GM12878 (cell line): ENCODE results near the gene TOMM22. TPM values are rescaled to one million over a fixed set of nuclear protein-coding genes. Genes with fewer than 3 reads are reported as not detected.

ENCODE experiments used
- ATAC-seq: fragments of 200-7000 bp; cut with Tn5 transposase; 3 replicates; pipeline ENCODE4 v1.9.1; 2020; ENCODE audit warnings: mild to moderate bottlenecking, moderate library complexity
- BruUV-seq: library from RNA; stranded (reverse); fragments of 400-500 nt; replicated peaks from 2 replicates; lab custom pipeline; 2021; lab: Mats Ljungman, UMichigan
- CTCF ChIA-PET: fragments of 300-600 bp; sonication (Branson Sonifier 250); formaldehyde crosslinking; extraction: SDS; loops from one replicate; lab custom pipeline; 2021; ENCODE audit warnings: inconsistent platforms; lab: Yijun Ruan, JAX
- POLR2A ChIA-PET: fragments of 350-600 bp; formaldehyde crosslinking; extraction: SDS; loops from one replicate; lab custom pipeline; 2021; ENCODE audit warnings: inconsistent platforms; lab: Charles Lee
- RAD21 ChIA-PET: fragments of 300-600 bp; sonication (Branson Sonifier 250); formaldehyde crosslinking; loops from one replicate; lab custom pipeline; 2023; ENCODE audit warnings: antibody characterized with exemption; ENCODE audit not compliant: unreplicated experiment; lab: Charles Lee
- SMC1A ChIA-PET: fragments of 300-600 bp; sonication (Branson Sonifier 250); formaldehyde crosslinking; loops from one replicate; lab custom pipeline; 2023; ENCODE audit not compliant: unreplicated experiment, uncharacterized antibody; lab: Charles Lee
- DNase-seq: peaks from one replicate; pipeline ENCODE4 v3.0.0-alpha.2; 2011; ENCODE audit warnings: low read depth, low spot score
- FAIRE-seq: peaks from 3 replicates; lab custom pipeline; 2011; peaks lifted over from hg19 to GRCh38; lab: Jason Lieb, UNC
- H2AFZ ChIP-seq: 2 replicates; pipeline ENCODE4 v1.6.0; 2011; ENCODE audit warnings: low read depth, low read length, control low read depth; ENCODE audit not compliant: control insufficient read depth
- H3K27ac ChIP-seq: 2 replicates; pipeline ENCODE4 v1.5.1; 2011; ENCODE audit warnings: control low read depth; ENCODE audit not compliant: control insufficient read depth, insufficient read depth
- H3K27me3 ChIP-seq, 2 experiments: replicated peaks in 1 of 2; 2 replicates each; pipeline versions ENCODE4 v1.6.0 to v1.6.1; 2011; ENCODE audit warnings: low read length in 1 of 2; ENCODE audit not compliant: control insufficient read depth in 2 of 2, insufficient read depth in 2 of 2
- H3K36me3 ChIP-seq, 2 experiments: 2 replicates each; pipeline ENCODE4 v1.5.1; 2011; ENCODE audit warnings: low read length in 1 of 2; ENCODE audit not compliant: control insufficient read depth in 2 of 2, insufficient read depth in 2 of 2
- H3K4me1 ChIP-seq: 2 replicates; pipeline ENCODE4 v1.6.1; 2011; ENCODE audit warnings: mild to moderate bottlenecking, low read length, moderate library complexity, mixed read lengths; ENCODE audit not compliant: control insufficient read depth, insufficient read depth
- H3K4me2 ChIP-seq: 2 replicates; pipeline ENCODE4 v1.6.0; 2011; ENCODE audit warnings: control low read depth; ENCODE audit not compliant: control insufficient read depth, insufficient read depth
- H3K4me3 ChIP-seq: fragments of 200-600 bp; sonication (generic); 2 replicates; pipeline ENCODE4 v1.5.1; 2016
- H3K79me2 ChIP-seq: 2 replicates; pipeline ENCODE4 v1.6.0; 2011; ENCODE audit warnings: low read length; ENCODE audit not compliant: control insufficient read depth, insufficient read depth
- H3K9ac ChIP-seq: 2 replicates; pipeline ENCODE4 v1.8.0; 2011; ENCODE audit warnings: low read length, control low read depth, mixed read lengths; ENCODE audit not compliant: control insufficient read depth, insufficient read depth
- H3K9me3 ChIP-seq: replicated peaks from 3 replicates; pipeline ENCODE4 v1.5.1; 2011; ENCODE audit warnings: mild to moderate bottlenecking, low read length; ENCODE audit not compliant: control insufficient read depth, insufficient read depth
- H4K20me1 ChIP-seq: 2 replicates; pipeline ENCODE4 v1.6.0; 2011; ENCODE audit not compliant: control insufficient read depth, insufficient read depth
- CBX5 ChIP-seq: sonication (generic); IDR thresholded peaks from 2 replicates; pipeline ENCODE4 v1.6.1; 2016; ENCODE audit warnings: low read depth, moderate library complexity, mild to moderate bottlenecking, inconsistent platforms
- KLF5 ChIP-seq: fragments of 450-650 bp; IDR thresholded peaks from 2 replicates; pipeline ENCODE4 v1.6.1; 2014; ENCODE audit warnings: mild to moderate bottlenecking; ENCODE audit not compliant: partially characterized antibody
- POLR2A ChIP-seq: IDR thresholded peaks from 2 replicates; pipeline ENCODE4 v1.6.1; 2011; ENCODE audit warnings: low read depth, mild to moderate bottlenecking, low read length
- SMC3 ChIP-seq: IDR thresholded peaks from 2 replicates; pipeline ENCODE4 v1.6.1; 2011; ENCODE audit warnings: low read length, improper control_type of control experiment, borderline replicate concordance
- SPI1 ChIP-seq: IDR thresholded peaks from 2 replicates; pipeline ENCODE4 v1.6.1; 2011; ENCODE audit warnings: low read depth, mild to moderate bottlenecking, low read length, moderate library complexity, borderline replicate concordance; ENCODE audit not compliant: insufficient read depth
- ZNF217 ChIP-seq: fragments of 450-650 bp; IDR thresholded peaks from 2 replicates; pipeline ENCODE4 v1.6.1; 2017; ENCODE audit warnings: antibody characterized with exemption, mild to moderate bottlenecking
- ZNF274 ChIP-seq: IDR thresholded peaks from one replicate; pipeline ENCODE4 v1.8.0; 2011; ENCODE audit not compliant: insufficient read length, insufficient read depth
- WGBS: methylation state at CpG from one replicate; pipeline ENCODE4 v1.1.6; 2016; ENCODE audit warnings: low lambda C conversion rate; ENCODE audit not compliant: insufficient replicate concordance, insufficient coverage; ENCODE audit errors: missing lambda C conversion rate; 5-methylcytosine and 5-hydroxymethylcytosine counted together
- in situ Hi-C: fragments of 300-500 bp; cut with MboI; formaldehyde crosslinking; loops from 9 replicates; pipeline ENCODE4 v1.14.3; 2018; ENCODE audit warnings: mixed read lengths
- intact Hi-C: fragments of 100-400 bp; cut with micrococcal nuclease; formaldehyde crosslinking; loops from one replicate; pipeline ENCODE4 v1.14.2; 2022; ENCODE audit not compliant: unreplicated experiment
- polyA plus RNA-seq, 11 experiments: library from polyadenylated mRNA; depleted of rRNA in 4 of 11; unstranded in 6 of 11; stranded (reverse) in 5 of 11; fragments of >200 nt; fragmentation: Nextera tagmentation in 4 of 11; fragmentation: Illumina TruSeq in 1 of 11; extraction: Ambion mirVana in 4 of 11; extraction: Trizol in 1 of 11; gene quantifications; 1 replicate in 1 of 11; 2 replicates in 10 of 11; pipeline versions ENCODE4 v1.2.1 to v1.2.3, GENCODE V29; 2011 to 2016; ENCODE audit warnings: inconsistent platforms in 2 of 11, missing spikeins in 2 of 11, low read depth in 1 of 11
- total RNA-seq, 4 experiments: library from RNA; depleted of rRNA in 3 of 4; stranded (reverse); fragments of >200 nt in 3 of 4; fragmentation: Illumina TruSeq in 1 of 4; extraction: Trizol in 1 of 4; gene quantifications; 2 replicates each; pipeline versions ENCODE4 v1.2.1 to v1.2.3, GENCODE V29; 2013 to 2021
- TF ChIP-seq, protein P1 (sequence below): fragments of 150-350 bp; IDR thresholded peaks from 2 replicates; pipeline ENCODE4 v1.6.1; 2014; ENCODE audit warnings: mild to moderate bottlenecking, low read depth, low read length
- TF ChIP-seq, protein P2 (sequence below): IDR thresholded peaks from 2 replicates; pipeline ENCODE4 v1.6.1; 2011; ENCODE audit warnings: low read depth, low read length, improper control_type of control experiment, borderline replicate concordance

The TOMM22 gene
- total and polyA plus RNA-seq, 10 of the 15 experiments (the other 5 are each of a cell fraction or from before 2014, with no cell fraction given), result 37.6 to 197 (median 94.9) TPM

DNA sequence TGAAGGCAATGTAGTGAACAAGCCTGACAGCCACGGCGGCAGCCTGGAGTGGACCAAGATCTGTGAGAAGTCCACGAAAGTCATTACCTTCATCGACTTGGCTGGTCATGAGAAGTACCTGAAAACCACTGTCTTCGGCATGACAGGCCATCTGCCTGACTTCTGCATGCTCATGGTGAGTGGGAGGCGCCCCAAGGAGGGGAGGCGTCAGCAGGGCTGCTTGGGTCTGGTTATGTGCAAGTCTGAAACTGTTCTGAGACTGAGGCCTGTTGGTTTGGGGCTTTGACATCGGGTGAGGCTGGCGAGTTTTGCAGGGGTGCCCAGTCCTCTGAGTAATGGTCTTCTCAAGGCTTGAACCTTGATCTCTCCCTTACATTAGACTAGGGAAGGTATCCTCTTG is 35.1 kb downstream of the TOMM22 start:
- SMC1A ChIA-PET, result no interaction called here
- ATAC-seq (no peak), FAIRE-seq (no peak), DNase-seq (no peak)
- Histone ChIP-seq H3K27me3 (no peaks in the 10 kb centered on the region), H3K79me2 (peaks cover 31% of the 10 kb centered on the region), H2AFZ (no peak overlapping the region), H3K4me2 (no peak overlapping the region), H3K36me3 (peaks cover 26 to 42% of the 10 kb centered on the region in 2 experiments), H3K4me1 (no peaks in the 10 kb centered on the region; the same call in 1 of the 2 replicates), H3K4me3 (no peak overlapping the region), H3K27ac (no peak overlapping the region), H3K9ac (no peak overlapping the region), H3K9me3 (no peaks in the 10 kb centered on the region), H4K20me1 (peaks cover 12% of the 10 kb centered on the region)
- TF ChIP-seq POLR2A (no peak), CBX5 (no peak), SMC3 (no peak), KLF5 (no peak), ZNF217 (no peak), ZNF274 (no peak), SPI1 (no peak)
- TF ChIP-seq, protein P1, sequence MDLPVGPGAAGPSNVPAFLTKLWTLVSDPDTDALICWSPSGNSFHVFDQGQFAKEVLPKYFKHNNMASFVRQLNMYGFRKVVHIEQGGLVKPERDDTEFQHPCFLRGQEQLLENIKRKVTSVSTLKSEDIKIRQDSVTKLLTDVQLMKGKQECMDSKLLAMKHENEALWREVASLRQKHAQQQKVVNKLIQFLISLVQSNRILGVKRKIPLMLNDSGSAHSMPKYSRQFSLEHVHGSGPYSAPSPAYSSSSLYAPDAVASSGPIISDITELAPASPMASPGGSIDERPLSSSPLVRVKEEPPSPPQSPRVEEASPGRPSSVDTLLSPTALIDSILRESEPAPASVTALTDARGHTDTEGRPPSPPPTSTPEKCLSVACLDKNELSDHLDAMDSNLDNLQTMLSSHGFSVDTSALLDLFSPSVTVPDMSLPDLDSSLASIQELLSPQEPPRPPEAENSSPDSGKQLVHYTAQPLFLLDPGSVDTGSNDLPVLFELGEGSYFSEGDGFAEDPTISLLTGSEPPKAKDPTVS, result no peak
- TF ChIP-seq, protein P2, sequence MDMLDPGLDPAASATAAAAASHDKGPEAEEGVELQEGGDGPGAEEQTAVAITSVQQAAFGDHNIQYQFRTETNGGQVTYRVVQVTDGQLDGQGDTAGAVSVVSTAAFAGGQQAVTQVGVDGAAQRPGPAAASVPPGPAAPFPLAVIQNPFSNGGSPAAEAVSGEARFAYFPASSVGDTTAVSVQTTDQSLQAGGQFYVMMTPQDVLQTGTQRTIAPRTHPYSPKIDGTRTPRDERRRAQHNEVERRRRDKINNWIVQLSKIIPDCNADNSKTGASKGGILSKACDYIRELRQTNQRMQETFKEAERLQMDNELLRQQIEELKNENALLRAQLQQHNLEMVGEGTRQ, result no peak
- no TSS peak for BruUV-seq
- intact Hi-C loops, result no loop called here
- in situ Hi-C loops, result no loop called here
- RAD21 ChIA-PET, result no interaction called here
- CTCF ChIA-PET, result no interaction called here
- POLR2A ChIA-PET, result no interaction called here
- WGBS, result 95% methylated on average over 9 of the region's 9 CpGs
